ENCODE results near the gene TLE3. TPM values are rescaled to one million over a fixed set of nuclear protein-coding genes. Genes with fewer than 3 reads are reported as not detected.

The TLE3 gene
- total RNA-seq, 2 donors from 2014 or later, result 157 to 246 TPM

DNA sequence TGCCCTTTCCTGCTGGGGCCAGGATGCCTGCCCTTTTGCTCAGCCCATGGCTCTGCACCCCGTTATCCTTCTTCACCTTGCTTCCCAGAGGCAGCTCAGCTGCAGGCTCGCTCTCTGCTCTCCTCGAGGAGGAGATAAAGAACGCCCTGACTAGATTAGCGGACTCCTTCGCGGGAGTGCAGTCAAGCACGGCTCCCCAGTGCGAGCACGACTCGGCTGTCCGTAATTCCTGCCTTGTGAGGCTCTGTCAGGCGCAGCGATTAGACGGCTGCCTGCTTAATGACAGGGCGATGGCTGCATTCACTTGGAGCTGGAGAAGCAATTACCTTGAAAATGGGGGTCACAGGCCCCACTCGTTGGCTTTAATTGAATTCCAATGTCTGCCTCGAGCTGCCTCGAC is 25.9 kb downstream of the TLE3 start:
- Histone ChIP-seq H3K4me3 (no peak overlapping the region), H3K27me3 (replicated peaks; ENCODE audit: insufficient read depth) (no peaks in the 10 kb centered on the region), H3K36me3 (peaks cover 13 to 49% of the 10 kb centered on the region in 2 donors), H3K27ac (no peak overlapping the region), H3K4me1 (replicated peaks) (no peaks in the 10 kb centered on the region), H3K9me3 (no peaks in the 10 kb centered on the region)
- intact Hi-C loops (cut with DNase I), result no loop called here
- no peak for TF ChIP-seq POLR2A (IDR thresholded peaks at IDR 0.05)
- TF ChIP-seq, protein P1, sequence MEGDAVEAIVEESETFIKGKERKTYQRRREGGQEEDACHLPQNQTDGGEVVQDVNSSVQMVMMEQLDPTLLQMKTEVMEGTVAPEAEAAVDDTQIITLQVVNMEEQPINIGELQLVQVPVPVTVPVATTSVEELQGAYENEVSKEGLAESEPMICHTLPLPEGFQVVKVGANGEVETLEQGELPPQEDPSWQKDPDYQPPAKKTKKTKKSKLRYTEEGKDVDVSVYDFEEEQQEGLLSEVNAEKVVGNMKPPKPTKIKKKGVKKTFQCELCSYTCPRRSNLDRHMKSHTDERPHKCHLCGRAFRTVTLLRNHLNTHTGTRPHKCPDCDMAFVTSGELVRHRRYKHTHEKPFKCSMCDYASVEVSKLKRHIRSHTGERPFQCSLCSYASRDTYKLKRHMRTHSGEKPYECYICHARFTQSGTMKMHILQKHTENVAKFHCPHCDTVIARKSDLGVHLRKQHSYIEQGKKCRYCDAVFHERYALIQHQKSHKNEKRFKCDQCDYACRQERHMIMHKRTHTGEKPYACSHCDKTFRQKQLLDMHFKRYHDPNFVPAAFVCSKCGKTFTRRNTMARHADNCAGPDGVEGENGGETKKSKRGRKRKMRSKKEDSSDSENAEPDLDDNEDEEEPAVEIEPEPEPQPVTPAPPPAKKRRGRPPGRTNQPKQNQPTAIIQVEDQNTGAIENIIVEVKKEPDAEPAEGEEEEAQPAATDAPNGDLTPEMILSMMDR (IDR thresholded peaks at IDR 0.05), result no peak
- no peak for TF ChIP-seq POLR2AphosphoS5 (IDR thresholded peaks at IDR 0.05)
- no peak for DNase-seq (ENCODE audit: low spot score)
- WGBS, result 78% methylated on average over 19 of the region's 19 CpGs

DNA sequence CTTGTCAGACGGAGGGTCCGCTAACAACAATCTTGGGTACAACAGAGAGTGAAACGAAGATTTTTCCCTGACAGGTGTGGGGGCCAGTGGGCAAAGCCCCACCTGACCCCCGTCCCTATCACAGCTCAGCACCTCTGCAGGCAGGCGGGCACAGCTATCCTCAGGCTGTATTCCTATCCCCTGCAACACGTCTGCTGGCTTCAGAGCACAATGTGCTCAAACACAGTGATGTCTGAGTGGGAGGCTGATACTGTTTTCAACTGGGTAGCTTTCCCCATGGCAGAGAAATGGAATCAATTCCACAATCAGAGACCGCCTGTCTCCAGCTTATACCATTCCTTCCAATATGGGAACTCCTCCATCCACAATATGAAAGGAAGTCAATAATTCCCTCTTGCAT is 28.0 kb downstream of the TLE3 start:
- H3K4me1 ChIP-seq (replicated peaks), result no peaks in the 10 kb centered on the region
- TF ChIP-seq, protein P1 (IDR thresholded peaks at IDR 0.05), result no peak
- TF ChIP-seq POLR2AphosphoS5 (IDR thresholded peaks at IDR 0.05) (no peak), POLR2A (IDR thresholded peaks at IDR 0.05) (no peak)
- H3K27me3 ChIP-seq (replicated peaks; ENCODE audit: insufficient read depth), result no peaks in the 10 kb centered on the region
- H3K36me3 ChIP-seq, result peaks cover 10 to 39% of the 10 kb centered on the region in 2 donors
- H3K27ac ChIP-seq, result no peak overlapping the region
- DNase-seq (ENCODE audit: low spot score), result no peak
- no peak overlapping the region for H3K4me3 ChIP-seq
- H3K9me3 ChIP-seq, result no peaks in the 10 kb centered on the region
- WGBS, result 88% methylated on average over 7 of the region's 7 CpGs
- intact Hi-C loops (cut with DNase I), result no loop called here

- H3K27ac ChIP-seq, result no peak overlapping the region
- H3K4me1 ChIP-seq (replicated peaks), result no peaks in the 10 kb centered on the region
- H3K27me3 ChIP-seq (replicated peaks; ENCODE audit: insufficient read depth), result no peaks in the 10 kb centered on the region
- no peak overlapping the region for H3K4me3 ChIP-seq
- TF ChIP-seq, protein P1 (IDR thresholded peaks at IDR 0.05), result no peak
- TF ChIP-seq POLR2A (IDR thresholded peaks at IDR 0.05) (no peak), POLR2AphosphoS5 (IDR thresholded peaks at IDR 0.05) (no peak)
- 82% methylated on average over 9 of the region's 9 CpGs for WGBS
- intact Hi-C loops (cut with DNase I), result no loop called here
- peaks cover 5 to 32% of the 10 kb centered on the region in 2 donors for H3K36me3 ChIP-seq
- H3K9me3 ChIP-seq, result no peaks in the 10 kb centered on the region
- no peak for DNase-seq (ENCODE audit: low spot score)
These were observed 28.7 kb downstream of the TLE3 start for GRCh38 chr15:70068783-70069565.

DNA sequence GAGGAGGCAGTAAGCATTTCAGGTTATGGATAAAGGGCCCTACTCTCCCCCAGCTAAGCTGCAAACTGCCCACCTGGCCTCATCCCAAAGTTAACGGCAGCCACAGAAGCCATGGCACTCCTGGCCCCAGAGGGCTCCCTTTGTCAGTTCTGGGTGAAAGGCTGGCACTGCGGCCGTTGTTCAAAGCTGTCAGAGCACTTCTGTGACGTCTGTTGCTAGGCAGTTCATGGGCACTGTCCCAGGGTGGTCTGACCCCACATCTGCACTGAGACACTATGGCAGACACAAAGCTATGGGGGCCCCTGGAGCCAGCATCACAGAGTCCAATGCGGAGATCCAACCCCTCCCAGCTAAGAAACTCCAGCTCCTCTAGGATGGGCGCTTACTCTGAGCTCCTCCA is 30.0 kb downstream of the TLE3 start:
- H3K4me1 ChIP-seq (replicated peaks), result peaks cover 6% of the 10 kb centered on the region
- no peak for DNase-seq (ENCODE audit: low spot score)
- H3K27ac ChIP-seq, result no peak overlapping the region
- no peaks in the 10 kb centered on the region for H3K9me3 ChIP-seq
- H3K4me3 ChIP-seq, result no peak overlapping the region
- 72% methylated on average over 6 of the region's 6 CpGs for WGBS
- H3K36me3 ChIP-seq, result peaks cover 0 to 24% of the 10 kb centered on the region in 2 donors
- TF ChIP-seq POLR2A (IDR thresholded peaks at IDR 0.05), result no peak
- TF ChIP-seq, protein P1 (IDR thresholded peaks at IDR 0.05), result no peak
- TF ChIP-seq POLR2AphosphoS5 (IDR thresholded peaks at IDR 0.05), result no peak
- H3K27me3 ChIP-seq (replicated peaks; ENCODE audit: insufficient read depth), result no peaks in the 10 kb centered on the region
- intact Hi-C loops (cut with DNase I), result no loop called here

DNA sequence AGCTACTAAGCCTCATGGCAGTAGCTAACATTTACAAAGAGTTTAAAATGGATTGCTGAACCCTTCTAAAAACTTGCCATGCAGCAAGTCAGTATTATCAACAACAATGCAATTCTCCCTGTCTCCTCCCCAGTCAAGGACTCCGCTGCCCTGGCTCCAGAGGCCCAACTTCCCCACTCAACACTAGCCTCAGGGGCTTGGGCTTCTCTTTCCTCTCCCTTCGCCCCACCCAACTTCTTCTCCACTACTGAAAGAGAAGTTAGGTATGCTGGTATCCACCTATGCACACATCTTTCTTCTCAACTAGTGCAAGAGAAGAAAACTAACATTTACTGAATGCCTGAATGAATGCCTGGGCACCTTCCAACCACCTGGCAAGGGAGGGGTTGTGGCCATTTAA is 30.7 kb downstream of the TLE3 start:
- Histone ChIP-seq H3K4me1 (replicated peaks) (peaks cover 7% of the 10 kb centered on the region), H3K9me3 (no peaks in the 10 kb centered on the region), H3K36me3 (peaks cover 0 to 17% of the 10 kb centered on the region in 2 donors), H3K4me3 (no peak overlapping the region), H3K27ac (no peak overlapping the region), H3K27me3 (replicated peaks; ENCODE audit: insufficient read depth) (no peaks in the 10 kb centered on the region)
- intact Hi-C loops (cut with DNase I), result no loop called here
- DNase-seq (ENCODE audit: low spot score), result no peak
- WGBS, result 67% methylated on average over 2 of the region's 2 CpGs
- TF ChIP-seq, protein P1 (IDR thresholded peaks at IDR 0.05), result no peak
- TF ChIP-seq POLR2AphosphoS5 (IDR thresholded peaks at IDR 0.05) (no peak), POLR2A (IDR thresholded peaks at IDR 0.05) (no peak)

Data from prostate gland (tissue), 2 donors.